Epithelial cell of prostate (primary cell): ENCODE data around the gene GLIS1.

Source experiments
- DNase-seq: peaks from one replicate; pipeline ENCODE4 v3.0.0-alpha.2; 2011; ENCODE audit warnings: low read depth, low spot score
- H3K27ac ChIP-seq: fragments of 450-650 bp; 2 replicates; pipeline ENCODE4 v1.5.1; 2017; ENCODE audit warnings: mild to moderate bottlenecking

GLIS1 gene

GRCh38 chr1:53484705-53485477 is 254.1 kb downstream of the GLIS1 start:
- no peak for DNase-seq
- H3K27ac ChIP-seq: no peak overlapping the region

DNA sequence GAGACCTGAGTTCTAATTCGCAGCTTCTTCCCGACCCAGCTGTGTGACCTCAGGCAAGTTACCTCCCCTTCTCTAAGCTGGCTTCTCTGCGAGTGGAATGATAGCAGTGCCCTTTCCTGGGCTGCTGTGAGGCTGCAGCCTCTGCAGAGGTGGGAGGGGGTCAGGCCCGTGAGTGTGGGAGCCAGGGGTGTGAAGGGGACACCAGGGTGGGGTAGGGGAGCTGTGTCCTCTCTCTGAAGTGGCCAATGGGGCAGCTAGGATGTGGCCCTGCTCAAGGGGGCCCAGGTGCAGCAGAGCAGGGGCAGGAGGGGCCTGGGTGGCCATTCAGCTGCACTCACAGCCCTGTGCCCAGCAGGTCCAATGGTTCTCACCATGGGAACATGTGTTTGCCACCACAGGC is 255.3 kb downstream of the GLIS1 start:
- no peak for DNase-seq
- H3K27ac ChIP-seq: no peak overlapping the region

DNA sequence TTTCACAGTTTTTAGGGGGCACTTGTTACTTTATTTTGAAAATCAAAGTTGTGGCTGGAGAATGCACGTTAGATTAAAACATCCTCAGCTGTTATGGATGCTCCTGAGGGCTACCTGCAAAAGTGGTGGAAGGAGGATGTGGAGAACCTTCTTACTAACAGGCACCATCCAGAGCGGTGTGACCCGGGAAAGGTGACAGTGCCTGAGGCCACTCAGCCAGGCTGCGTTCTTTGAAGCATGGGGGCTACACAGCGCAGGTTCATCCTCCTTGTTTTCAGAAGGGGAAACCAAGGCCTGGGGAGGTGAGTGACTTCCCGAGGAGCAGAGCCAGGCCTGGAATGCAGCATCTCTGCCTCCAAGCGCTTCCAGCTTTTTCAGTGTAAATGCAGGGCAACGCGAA is 255.8 kb downstream of the GLIS1 start:
- H3K27ac ChIP-seq: no peak overlapping the region

GRCh38 chr1:53482441-53483153 is 256.4 kb downstream of the GLIS1 start:
- no peak overlapping the region for H3K27ac ChIP-seq
- no peak for DNase-seq

More for the DNA sequence above, 255.8 kb downstream of the GLIS1 start:
- no peak for DNase-seq

DNA sequence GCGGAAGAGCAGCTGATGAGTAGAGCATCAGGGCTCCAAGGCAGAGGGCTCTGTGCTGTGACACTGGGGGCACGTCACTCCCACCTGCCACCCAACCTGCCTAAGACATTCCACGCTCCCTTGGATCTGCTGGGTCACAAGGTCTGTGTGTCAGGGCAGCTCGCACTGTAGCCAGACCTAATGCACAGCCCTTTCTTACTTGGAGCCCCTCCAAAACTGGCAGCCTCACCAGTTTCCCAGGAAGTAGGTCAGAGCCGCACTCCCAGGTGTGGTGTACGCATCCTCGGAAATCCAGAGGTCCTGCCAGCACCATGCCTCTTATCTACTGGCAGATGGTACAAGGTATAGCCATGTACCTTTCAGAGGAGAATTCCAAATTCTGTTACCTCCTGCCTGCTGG is 257.5 kb downstream of the GLIS1 start:
- H3K27ac ChIP-seq: no peak overlapping the region
- no peak for DNase-seq

DNA sequence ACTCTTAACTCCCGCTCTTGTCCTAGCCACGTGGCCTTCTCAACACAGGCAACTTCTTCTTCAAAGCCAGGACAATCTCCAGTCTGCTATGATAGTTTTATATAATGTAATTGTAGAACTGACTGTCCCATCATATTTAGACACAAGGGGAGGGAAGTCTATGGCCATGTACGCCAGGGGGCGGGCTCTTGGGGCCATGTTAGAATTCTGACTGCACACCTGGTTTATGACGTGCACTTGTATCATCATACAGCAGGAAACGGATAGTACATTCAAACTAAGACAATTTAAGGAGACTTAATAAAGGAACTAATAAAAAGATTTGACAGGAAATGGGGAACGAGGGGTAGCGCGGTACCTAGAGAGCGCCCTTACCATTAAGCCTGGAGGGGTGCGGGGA is 258.3 kb downstream of the GLIS1 start:
- DNase-seq: no peak
- H3K27ac ChIP-seq: no peak overlapping the region

DNA sequence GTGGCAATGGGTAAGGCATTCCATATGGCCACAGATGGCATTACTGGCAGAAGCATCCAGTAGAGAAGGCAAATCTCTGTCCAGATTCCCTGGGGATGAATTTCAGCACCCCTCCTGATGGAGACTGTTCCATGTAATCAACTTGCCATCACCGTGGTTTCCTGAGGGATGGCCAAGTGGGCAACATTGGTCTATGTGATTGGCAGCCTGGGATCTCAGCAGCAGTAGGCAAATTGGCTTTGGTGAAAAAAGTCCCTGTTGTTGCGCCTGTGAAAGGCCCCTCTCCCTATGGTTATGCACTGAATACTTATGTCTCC is 260.5 kb downstream of the GLIS1 start:
- DNase-seq: no peak
- no peak overlapping the region for H3K27ac ChIP-seq

GRCh38 chr1:53477651-53478501 is 261.1 kb downstream of the GLIS1 start:
- no peak for DNase-seq
- H3K27ac ChIP-seq: no peak overlapping the region

DNA sequence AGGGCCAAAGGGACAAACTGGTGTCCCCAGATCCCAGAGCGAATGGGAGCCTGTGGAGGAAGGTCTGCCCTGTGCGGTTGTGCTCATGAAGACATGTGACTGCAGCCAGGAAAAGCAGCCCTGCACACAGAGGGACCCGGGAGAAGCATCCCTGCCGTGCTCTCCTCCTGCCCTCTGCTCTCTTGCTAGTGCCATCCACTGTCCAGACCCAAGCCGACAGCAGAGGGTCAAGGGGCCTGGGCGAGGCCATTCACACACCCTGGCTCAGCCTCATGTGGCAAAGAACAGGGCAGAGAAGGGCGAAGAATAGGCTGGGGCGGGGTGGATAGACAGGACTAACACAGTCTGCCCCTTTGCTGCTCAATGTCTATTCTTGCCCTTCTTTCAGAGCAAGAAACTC is 262.4 kb downstream of the GLIS1 start:
- H3K27ac ChIP-seq: no peak overlapping the region
- DNase-seq: no peak

GRCh38 chr1:53475664-53476063 is 263.3 kb downstream of the GLIS1 start:
- H3K27ac ChIP-seq: no peak overlapping the region
- no peak for DNase-seq

GRCh38 chr1:53473463-53473862 is 265.5 kb downstream of the GLIS1 start:
- no peak overlapping the region for H3K27ac ChIP-seq
- no peak for DNase-seq

DNA sequence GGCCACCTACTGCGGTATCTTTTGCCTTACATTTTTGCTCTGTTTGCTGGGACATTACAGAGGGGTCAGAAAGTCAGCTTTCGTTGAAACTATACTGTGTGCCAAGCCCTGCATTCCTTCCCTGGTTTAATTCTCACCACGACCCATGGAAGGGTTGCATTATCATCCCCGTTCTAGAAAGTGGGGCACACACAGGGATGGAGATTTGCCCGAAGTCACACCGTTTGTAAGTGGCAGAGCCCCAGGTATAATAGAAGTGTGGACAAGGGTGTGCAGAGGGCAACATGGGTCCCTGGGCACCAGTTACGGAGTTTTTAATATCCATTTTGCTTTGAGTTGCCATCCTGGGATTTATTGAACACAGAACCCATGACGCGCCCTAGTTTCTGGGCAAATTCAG is 268.0 kb downstream of the GLIS1 start:
- no peak overlapping the region for H3K27ac ChIP-seq
- DNase-seq: no peak

- DNase-seq: no peak
- H3K27ac ChIP-seq: no peak overlapping the region
Measured at GRCh38 chr1:53470584-53470983, 268.4 kb downstream of the GLIS1 start.

GRCh38 chr1:53470155-53470554 is 268.8 kb downstream of the GLIS1 start:
- DNase-seq: no peak
- no peak overlapping the region for H3K27ac ChIP-seq

GRCh38 chr1:53469373-53469772 is 269.6 kb downstream of the GLIS1 start:
- H3K27ac ChIP-seq: no peak overlapping the region
- no peak for DNase-seq

GRCh38 chr1:53468374-53468773 is 270.6 kb downstream of the GLIS1 start:
- no peak overlapping the region for H3K27ac ChIP-seq
- DNase-seq: no peak

GRCh38 chr1:53467391-53467790 is 271.6 kb downstream of the GLIS1 start:
- no peak overlapping the region for H3K27ac ChIP-seq
- no peak for DNase-seq

DNA sequence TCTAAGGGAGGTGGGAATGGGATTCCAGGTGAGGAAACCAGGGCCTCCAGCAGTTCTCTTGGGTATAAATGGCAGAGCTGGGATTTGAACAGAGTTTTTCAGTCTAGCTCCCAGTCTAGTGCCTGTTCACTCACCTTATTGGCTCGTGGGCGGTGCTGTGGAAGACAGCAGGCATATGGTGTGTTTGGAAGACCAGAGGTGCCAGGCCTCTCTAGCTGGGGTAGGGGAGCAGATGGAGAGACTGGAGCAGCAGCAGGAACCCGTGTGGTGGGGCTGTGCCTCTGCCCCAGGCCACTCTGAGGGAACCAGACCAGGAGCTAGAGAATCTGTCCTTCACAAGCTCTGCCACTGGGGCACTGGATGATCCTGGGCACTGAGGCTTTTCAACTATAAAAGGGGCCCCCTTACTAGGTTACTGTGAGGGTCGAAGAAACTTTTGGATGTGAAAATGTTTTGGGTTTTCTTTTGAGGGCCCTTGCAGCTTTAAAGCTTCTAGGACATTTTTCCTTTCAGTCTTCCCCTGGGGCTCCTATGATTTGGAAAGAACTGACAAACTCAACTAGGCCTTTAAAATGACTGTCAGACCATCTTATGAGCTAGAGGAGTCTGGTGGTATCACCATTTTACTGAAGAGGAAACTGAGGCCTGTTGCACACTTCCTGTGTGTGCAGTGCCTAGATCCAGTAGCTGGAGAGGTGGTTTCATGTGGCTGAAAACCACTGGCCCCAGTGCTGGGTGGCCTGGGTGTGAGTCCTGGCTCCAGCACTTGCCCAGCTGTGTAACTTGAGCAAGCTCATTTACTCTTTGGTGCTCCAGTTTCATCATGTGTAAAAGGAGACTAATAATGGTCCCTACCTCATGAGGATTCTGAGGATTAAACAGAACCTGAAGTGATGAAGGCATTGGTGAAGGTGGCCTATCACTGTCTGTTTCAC is 273.7 kb downstream of the GLIS1 start:
- H3K27ac ChIP-seq: no peak overlapping the region
- no peak for DNase-seq

- DNase-seq: no peak
- H3K27ac ChIP-seq: no peak overlapping the region
Measured at GRCh38 chr1:53463961-53464899, 274.7 kb downstream of the GLIS1 start.
